ENCODE measurements around the gene SKA2.
A peak's percentile ranks its signal among the peaks of the same experiment; 100 is the strongest.
"Not testable (repeated sequence)": the region's sequence is repeated elsewhere in the genome, so short reads cannot be mapped to it uniquely, and the experiment has no call there.

Gene SKA2

GRCh38 chr17:59151591-59151990 lies 3.4 kb downstream of the SKA2 start:
- no peak for DNase-seq (ENCODE audit: low read depth)

DNA sequence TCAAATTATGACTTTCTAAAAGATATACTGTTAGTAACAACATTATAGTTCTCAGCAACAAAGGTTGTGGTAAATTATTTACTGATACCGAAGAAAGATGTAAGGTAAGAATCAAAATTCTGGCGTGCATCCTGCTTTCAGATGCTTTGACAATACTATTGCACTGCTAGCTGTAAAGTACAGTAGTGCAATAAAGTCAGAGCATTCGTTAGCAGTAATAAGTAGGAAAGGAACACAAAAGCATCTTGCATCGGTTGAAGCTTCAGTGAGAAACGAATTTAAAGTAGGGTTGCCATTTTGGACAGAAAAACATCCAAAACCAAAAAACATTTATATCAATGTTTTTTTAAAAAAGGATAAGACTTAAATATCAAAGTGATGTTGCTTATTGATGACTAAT lies 4.0 kb downstream of the SKA2 start:
- no peak for DNase-seq (ENCODE audit: low read depth)

- DNase-seq (ENCODE audit: low read depth), result no peak
Measured at GRCh38 chr17:59149841-59150511, 5.0 kb downstream of the SKA2 start.

- no peak for DNase-seq (ENCODE audit: low read depth)
Measured at GRCh38 chr17:59149051-59149450, 5.9 kb downstream of the SKA2 start.

- DNase-seq (ENCODE audit: low read depth), result no peak
Measured at GRCh38 chr17:59145571-59146096, 9.4 kb downstream of the SKA2 start.

GRCh38 chr17:59141860-59142259 lies 13.1 kb downstream of the SKA2 start:
- no peak for DNase-seq (ENCODE audit: low read depth)

- no peak for DNase-seq (ENCODE audit: low read depth)
Measured at GRCh38 chr17:59139939-59140338, 15.0 kb downstream of the SKA2 start.

DNA sequence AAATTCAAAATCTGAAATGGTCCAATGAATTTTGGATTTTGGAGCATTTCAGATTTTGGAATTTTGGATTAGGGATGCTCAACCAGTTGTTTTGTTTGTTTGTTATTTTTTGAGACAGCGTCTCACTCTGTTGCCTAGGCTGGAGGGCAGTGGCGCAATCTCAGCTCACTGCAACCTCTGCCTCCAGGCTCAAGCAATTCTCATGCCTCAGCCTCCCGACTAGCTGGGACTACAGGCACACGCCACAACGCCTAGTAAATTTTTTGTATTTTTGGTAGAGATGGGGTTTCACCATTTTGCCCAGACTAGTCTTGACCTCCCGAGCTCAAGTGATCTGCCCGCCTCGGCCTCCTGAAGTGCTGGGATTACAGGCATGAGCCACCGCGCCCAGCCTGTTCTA lies 16.6 kb downstream of the SKA2 start:
- DNase-seq (ENCODE audit: low read depth), result not testable (repeated sequence)

DNA sequence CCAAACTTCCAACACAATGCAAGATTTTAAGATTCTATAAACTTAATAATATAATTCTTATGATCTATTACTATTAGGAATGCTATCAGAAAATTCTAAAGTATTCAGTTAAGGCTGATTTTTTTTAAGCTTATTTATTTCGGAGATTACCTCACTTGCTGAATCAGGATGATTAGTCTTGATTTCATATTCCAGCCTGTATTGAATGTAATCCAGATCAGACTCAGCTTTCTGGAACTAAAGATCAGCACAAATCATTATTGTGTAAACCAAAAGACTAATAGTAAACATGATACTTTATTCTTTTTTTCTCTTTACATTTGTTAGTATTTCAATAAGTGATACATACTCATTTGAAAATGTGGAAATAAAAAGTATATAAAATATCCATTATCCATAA lies 23.9 kb downstream of the SKA2 start:
- no peak for DNase-seq (ENCODE audit: low read depth)

DNA sequence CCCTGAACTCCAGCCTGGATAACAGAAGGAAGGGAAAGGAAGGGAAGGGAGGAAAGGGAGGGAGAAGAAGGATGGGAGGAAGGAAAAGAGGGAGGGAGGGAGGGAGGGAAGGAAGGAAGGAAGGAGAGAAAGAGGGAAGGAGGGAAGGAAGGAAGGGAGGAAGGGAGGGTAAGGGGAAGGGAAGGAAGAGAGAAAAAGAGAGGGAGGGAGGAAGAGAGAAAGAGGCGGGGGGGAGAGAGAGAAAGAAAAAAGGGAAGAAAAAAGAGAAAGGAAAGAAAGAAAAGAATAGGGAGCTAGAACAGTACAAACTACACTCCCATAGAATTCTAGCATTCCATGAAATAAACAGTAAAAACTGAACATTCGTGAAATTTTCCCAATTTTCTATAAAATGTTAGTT lies 25.2 kb downstream of the SKA2 start:
- DNase-seq (ENCODE audit: low read depth), result no peak

- DNase-seq (ENCODE audit: low read depth), result no peak
Measured at GRCh38 chr17:59126809-59127417, 28.1 kb downstream of the SKA2 start.

GRCh38 chr17:59124665-59125064 lies 30.3 kb downstream of the SKA2 start:
- no peak for DNase-seq (ENCODE audit: low read depth)

- DNase-seq (ENCODE audit: low read depth), result no peak
Measured at GRCh38 chr17:59121901-59122480, 33.0 kb downstream of the SKA2 start.

GRCh38 chr17:59115474-59115873 lies 39.5 kb downstream of the SKA2 start:
- DNase-seq (ENCODE audit: low read depth), result no peak

- no peak for DNase-seq (ENCODE audit: low read depth)
Measured at GRCh38 chr17:59111539-59111938, 43.4 kb downstream of the SKA2 start.

- no peak for DNase-seq (ENCODE audit: low read depth)
Measured at GRCh38 chr17:59110973-59111372, 44.0 kb downstream of the SKA2 start.

- DNase-seq (ENCODE audit: low read depth), result no peak
Measured at GRCh38 chr17:59108400-59109102, 46.4 kb downstream of the SKA2 start.

DNA sequence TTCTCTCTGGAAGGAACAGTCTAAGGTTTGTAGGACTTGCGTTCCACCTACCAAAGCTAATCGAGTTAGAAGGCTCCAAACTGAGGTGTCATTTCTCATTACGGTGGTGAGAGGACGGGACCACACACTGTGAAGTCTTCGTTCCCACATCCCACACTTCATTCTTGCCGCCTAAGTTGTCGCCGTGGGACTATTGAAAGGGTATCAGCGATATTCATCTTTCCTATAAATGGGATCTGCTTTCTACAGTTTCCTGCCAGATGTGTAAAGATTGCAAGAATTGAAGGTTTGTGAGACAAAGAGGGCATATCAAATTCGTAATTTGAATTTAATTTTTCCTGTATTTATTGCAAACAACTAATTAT lies 47.7 kb downstream of the SKA2 start:
- DNase-seq (ENCODE audit: low read depth), result no peak

DNA sequence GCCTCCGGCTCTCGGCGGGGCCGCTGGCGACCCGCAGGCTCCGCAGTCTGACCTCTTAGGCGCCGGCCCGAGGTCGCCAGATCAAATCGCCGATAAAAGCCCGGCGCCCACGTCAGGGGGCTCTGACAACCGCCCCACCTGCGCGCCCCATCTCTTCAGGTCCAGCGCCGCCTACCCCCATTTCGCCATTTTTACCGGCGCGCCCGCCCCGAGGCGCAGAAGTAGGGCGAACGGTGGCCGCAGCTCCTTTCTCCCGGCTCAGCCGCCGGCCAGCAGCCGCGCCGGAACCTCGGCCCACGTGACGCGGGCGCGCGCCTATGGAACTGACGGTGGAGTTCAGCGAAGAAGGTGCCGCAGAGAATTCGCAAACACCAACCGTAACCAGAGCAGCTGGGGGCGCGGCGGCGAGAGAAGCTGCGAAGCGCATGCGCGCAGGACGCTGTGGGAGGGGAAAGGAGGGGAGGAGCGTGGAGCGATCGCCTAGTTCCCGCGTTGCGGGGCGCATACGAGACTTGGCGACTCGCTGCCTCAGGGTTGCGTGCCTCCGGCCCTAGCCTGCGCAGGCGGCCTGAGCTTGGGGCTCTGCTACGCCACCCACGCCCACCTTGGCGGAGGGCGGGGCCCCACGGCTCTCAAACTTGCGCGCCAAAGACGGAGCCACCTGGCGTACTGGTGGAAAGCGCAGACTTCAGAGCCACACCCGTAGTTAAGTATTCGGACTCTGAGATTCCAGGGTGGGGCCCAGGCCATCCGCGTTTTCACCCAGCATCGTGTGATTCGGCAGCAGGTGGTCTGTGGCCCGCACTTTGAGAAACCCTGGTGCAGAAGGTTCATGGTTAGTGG lies 48.3 kb downstream of the SKA2 start, which contains the start of gene TRIM37:
TRIM37 (minus strand) TSS at position 418 of the 843 bp plus-strand sequence. CDS start 419 bp downstream, outside the sequence.
- DNase-seq (ENCODE audit: low read depth), result peak; percentile 97

DNA sequence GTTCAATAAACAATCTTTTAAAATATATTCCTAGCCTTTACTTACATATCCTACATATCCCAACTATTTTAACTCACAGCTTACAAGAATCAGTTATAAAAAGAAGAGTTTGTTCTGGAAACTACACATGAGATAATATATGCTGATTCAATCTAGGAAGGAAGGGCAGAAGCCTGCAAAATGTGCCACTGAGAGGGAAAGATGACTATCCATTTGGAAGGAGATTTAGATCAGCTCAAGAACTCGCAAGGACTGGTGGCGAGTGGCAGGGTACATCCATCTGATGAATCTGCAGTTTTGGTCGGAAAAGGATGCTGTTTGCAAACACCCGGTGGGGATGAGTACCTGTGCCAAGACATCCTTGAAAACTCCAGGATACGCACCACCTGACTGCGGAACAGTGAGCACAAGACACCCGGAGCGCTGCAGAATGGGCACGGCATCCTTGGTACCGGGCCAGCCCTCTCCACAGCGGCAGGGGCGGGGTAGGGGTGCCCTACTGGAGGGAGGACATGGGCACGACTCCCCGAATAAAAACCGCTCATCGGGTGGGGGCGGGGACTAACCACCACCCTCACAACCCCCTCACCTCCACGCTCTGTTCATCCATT lies 49.0 kb downstream of the SKA2 start:
- DNase-seq (ENCODE audit: low read depth), result peak; percentile 35

DNA sequence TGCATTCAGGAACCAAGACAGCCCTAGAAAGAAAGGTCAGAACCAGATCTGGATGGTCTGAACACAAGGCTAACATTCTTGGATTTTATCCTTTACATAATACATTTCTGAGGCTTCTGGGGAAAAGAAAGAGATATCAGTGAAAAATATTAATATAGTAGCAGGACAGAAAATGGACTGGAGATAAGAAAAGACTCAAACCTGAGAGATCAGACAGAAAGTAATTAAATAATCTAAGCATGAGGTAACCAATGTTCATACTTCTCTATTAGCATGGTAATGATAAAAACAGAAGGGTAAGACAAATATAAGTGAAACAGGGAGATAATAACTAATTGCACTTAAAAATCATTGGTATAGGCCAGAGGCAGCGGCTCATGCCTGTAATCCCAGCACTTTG lies 53.8 kb downstream of the SKA2 start:
- no peak for DNase-seq (ENCODE audit: low read depth)

All from stimulated activated CD8-positive, alpha-beta memory T cell treated with anti-CD3 and anti-CD28 coated beads, Interleukin-15, amount 100 ng/mL, for 1 hour (primary cell).